ENCODE data around the gene ZNF396.

DNA sequence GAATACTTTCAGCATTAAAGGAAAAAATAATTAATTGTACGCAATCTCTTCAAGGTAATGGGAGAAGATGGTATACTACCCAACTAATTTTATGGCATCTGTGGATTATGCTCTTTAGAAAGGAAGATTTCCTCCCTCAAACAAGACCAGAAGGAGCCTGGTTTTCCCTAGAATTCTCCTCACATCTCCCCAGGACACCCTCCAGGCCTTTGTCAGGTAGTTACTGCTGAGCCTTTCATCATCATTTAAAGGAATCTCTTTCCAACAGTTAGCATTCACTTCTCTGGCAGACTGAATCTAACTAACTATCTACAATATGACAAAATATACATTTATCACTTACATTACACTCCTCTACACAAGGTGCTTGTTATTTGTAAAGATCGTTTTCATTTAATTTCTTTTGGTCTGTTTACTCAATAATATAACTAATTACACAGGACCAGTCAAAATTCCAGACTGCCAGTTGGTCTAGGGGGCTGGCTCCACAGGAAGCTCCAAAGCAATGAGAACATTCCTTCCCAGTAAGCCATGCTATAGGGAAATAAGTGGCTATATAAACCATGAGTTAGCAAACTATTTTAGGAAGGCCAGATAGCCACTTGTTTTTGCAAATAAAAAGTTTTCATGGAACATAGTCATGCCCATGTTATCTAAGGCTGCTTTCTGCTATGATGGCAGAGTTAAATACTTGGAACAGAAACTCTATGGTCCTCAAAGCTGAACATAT lies 52.0 kb downstream of the ZNF396 start:
- TF ChIP-seq, protein P1, sequence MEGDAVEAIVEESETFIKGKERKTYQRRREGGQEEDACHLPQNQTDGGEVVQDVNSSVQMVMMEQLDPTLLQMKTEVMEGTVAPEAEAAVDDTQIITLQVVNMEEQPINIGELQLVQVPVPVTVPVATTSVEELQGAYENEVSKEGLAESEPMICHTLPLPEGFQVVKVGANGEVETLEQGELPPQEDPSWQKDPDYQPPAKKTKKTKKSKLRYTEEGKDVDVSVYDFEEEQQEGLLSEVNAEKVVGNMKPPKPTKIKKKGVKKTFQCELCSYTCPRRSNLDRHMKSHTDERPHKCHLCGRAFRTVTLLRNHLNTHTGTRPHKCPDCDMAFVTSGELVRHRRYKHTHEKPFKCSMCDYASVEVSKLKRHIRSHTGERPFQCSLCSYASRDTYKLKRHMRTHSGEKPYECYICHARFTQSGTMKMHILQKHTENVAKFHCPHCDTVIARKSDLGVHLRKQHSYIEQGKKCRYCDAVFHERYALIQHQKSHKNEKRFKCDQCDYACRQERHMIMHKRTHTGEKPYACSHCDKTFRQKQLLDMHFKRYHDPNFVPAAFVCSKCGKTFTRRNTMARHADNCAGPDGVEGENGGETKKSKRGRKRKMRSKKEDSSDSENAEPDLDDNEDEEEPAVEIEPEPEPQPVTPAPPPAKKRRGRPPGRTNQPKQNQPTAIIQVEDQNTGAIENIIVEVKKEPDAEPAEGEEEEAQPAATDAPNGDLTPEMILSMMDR (IDR thresholded peaks at IDR 0.05; ENCODE audit: borderline replicate concordance, extremely low read depth, low read length, poor library complexity, severe bottlenecking): no peak
- TF ChIP-seq EZH2 (IDR thresholded peaks at IDR 0.05; ENCODE audit: borderline replicate concordance, low read depth, low read length, severe bottlenecking): no peak

All from DND-41 (cell line).